KMS-11 (cell line): ENCODE measurements around the gene NOS1AP.

Experiments used
- H2AFZ ChIP-seq: fragments of 200-600 bp; sonication (generic); 2 replicates; pipeline ENCODE4 v1.6.1; 2016; ENCODE audit warnings: antibody characterized with exemption, mixed run types, low read depth
- H3K27ac ChIP-seq: fragments of 200-600 bp; sonication (generic); 2 replicates; pipeline ENCODE4 v1.6.1; 2016; ENCODE audit warnings: mild to moderate bottlenecking, mixed run types
- H3K27me3 ChIP-seq: fragments of 200-600 bp; sonication (generic); 2 replicates; pipeline ENCODE4 v1.6.1; 2017; ENCODE audit warnings: mild to moderate bottlenecking, low read depth, mixed run types, moderate library complexity; ENCODE audit not compliant: insufficient read depth
- H3K36me3 ChIP-seq: fragments of 200-600 bp; sonication (generic); 2 replicates; pipeline ENCODE4 v1.6.1; 2017; ENCODE audit warnings: mild to moderate bottlenecking, mixed run types; ENCODE audit not compliant: insufficient read depth
- H3K4me1 ChIP-seq: fragments of 200-600 bp; sonication (generic); 2 replicates; pipeline ENCODE4 v1.6.1; 2016; ENCODE audit warnings: mild to moderate bottlenecking, low read depth, mixed run types; ENCODE audit not compliant: poor library complexity, severe bottlenecking
- H3K4me2 ChIP-seq: fragments of 200-600 bp; sonication (generic); 2 replicates; pipeline ENCODE4 v1.7.0; 2016; ENCODE audit warnings: mild to moderate bottlenecking, mixed run types
- H3K4me3 ChIP-seq: fragments of 200-600 bp; sonication (generic); IDR thresholded peaks from 2 replicates; pipeline ENCODE4 v1.6.1; 2017; ENCODE audit warnings: low read depth, low read length, mixed read lengths; ENCODE audit not compliant: insufficient read depth
- H3K79me2 ChIP-seq: fragments of 200-600 bp; sonication (generic); 2 replicates; pipeline ENCODE4 v1.6.1; 2016; ENCODE audit warnings: low read depth, mixed run types; ENCODE audit not compliant: insufficient read depth
- H3K9ac ChIP-seq: fragments of 200-600 bp; sonication (generic); 2 replicates; pipeline ENCODE4 v1.6.1; 2016; ENCODE audit warnings: mild to moderate bottlenecking, mixed run types
- H4K20me1 ChIP-seq: fragments of 200-600 bp; sonication (generic); 2 replicates; pipeline ENCODE4 v1.6.1; 2016; ENCODE audit warnings: mild to moderate bottlenecking, mixed run types; ENCODE audit not compliant: insufficient read depth
- TF ChIP-seq, protein P1 (sequence below): fragments of 200-600 bp; sonication (generic); conservative IDR thresholded peaks from 2 replicates; pipeline ENCODE4 v1.6.1; 2017; ENCODE audit warnings: low read depth, mild to moderate bottlenecking, antibody characterized with exemption, low read length, moderate library complexity, mixed read lengths

Gene NOS1AP

DNA sequence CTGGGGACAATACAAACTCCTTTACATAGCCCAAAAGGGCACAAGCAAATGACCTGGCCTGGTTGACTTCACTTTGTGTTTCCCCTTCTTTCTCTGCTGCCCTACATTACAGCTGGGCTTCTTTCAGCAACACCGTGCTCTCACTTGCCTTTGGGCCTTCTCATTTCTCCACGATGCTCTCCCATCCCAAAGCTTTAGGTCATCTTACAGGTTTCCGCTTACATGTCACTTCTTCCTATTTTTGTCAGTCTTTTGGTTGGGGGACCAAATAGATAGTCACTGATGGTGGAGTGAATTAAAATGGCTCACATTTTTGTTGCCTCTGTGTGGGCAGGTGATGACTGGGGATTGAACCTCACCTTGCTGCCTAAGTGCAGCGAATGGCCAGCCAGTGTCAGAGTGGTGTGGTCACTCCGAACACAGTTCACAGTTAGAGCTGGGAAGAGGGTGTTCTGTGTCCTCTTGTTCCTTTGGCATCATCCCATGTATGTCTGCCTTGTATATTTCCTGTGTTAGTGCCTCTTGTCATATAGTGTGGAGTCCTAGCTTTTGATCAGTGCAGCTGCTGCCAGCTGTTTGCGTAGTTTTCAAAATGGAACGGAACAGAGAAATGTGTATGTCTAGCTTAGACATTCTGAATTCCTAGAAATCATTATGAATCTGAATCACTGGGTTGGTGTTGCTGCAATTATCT lies 134.8 kb downstream of the NOS1AP start:
- Histone ChIP-seq H2AFZ (no peak overlapping the region), H3K4me1 (no peaks in the 10 kb centered on the region), H3K27ac (no peak overlapping the region), H3K9ac (no peak overlapping the region), H3K4me2 (no peak overlapping the region), H3K27me3 (no peaks in the 10 kb centered on the region), H4K20me1 (no peaks in the 10 kb centered on the region), H3K36me3 (no peaks in the 10 kb centered on the region), H3K79me2 (no peaks in the 10 kb centered on the region), H3K4me3 (no peak overlapping the region)
- TF ChIP-seq, protein P1, sequence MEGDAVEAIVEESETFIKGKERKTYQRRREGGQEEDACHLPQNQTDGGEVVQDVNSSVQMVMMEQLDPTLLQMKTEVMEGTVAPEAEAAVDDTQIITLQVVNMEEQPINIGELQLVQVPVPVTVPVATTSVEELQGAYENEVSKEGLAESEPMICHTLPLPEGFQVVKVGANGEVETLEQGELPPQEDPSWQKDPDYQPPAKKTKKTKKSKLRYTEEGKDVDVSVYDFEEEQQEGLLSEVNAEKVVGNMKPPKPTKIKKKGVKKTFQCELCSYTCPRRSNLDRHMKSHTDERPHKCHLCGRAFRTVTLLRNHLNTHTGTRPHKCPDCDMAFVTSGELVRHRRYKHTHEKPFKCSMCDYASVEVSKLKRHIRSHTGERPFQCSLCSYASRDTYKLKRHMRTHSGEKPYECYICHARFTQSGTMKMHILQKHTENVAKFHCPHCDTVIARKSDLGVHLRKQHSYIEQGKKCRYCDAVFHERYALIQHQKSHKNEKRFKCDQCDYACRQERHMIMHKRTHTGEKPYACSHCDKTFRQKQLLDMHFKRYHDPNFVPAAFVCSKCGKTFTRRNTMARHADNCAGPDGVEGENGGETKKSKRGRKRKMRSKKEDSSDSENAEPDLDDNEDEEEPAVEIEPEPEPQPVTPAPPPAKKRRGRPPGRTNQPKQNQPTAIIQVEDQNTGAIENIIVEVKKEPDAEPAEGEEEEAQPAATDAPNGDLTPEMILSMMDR, result no peak

GRCh38 chr1:162204823-162205155 lies 135.3 kb downstream of the NOS1AP start:
- no peak overlapping the region for H3K9ac ChIP-seq
- no peaks in the 10 kb centered on the region for H3K27me3 ChIP-seq
- no peak overlapping the region for H3K27ac ChIP-seq
- no peaks in the 10 kb centered on the region for H3K36me3 ChIP-seq
- H3K79me2 ChIP-seq, result no peaks in the 10 kb centered on the region
- TF ChIP-seq, protein P1, result no peak
- H3K4me3 ChIP-seq, result no peak overlapping the region
- no peaks in the 10 kb centered on the region for H3K4me1 ChIP-seq
- H4K20me1 ChIP-seq, result no peaks in the 10 kb centered on the region
- H3K4me2 ChIP-seq, result no peak overlapping the region
- H2AFZ ChIP-seq, result no peak overlapping the region

DNA sequence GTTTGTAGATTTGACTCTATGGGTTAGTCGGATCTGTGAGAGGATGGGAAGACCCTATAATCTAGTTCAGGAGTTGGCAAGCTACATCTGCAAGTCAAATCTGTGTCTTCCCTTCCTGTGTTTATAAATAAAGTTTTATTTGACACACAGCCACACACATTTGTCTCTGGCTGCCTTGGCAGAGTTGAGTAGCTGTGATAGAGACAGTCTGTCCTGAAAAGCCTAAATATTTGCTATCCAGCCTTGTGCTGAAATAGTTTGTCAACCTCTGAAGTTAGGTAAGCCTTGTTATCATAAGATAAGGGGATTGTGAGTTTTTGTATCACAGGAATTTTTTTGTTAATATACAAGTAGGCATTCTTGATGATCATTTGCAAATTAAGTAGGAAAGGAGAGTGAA lies 136.8 kb downstream of the NOS1AP start:
- H3K4me2 ChIP-seq, result no peak overlapping the region
- no peaks in the 10 kb centered on the region for H3K79me2 ChIP-seq
- H3K27ac ChIP-seq, result no peak overlapping the region
- H3K36me3 ChIP-seq, result no peaks in the 10 kb centered on the region
- no peak overlapping the region for H3K4me3 ChIP-seq
- no peak overlapping the region for H2AFZ ChIP-seq
- TF ChIP-seq, protein P1, result no peak
- no peaks in the 10 kb centered on the region for H3K4me1 ChIP-seq
- H3K27me3 ChIP-seq, result no peaks in the 10 kb centered on the region
- no peak overlapping the region for H3K9ac ChIP-seq
- no peaks in the 10 kb centered on the region for H4K20me1 ChIP-seq

GRCh38 chr1:162206749-162207635 lies 137.5 kb downstream of the NOS1AP start:
- H3K27ac ChIP-seq, result no peak overlapping the region

More at GRCh38 chr1:162206749-162207635, 137.5 kb downstream of the NOS1AP start:
- Histone ChIP-seq H3K4me3 (no peak overlapping the region), H3K27me3 (no peaks in the 10 kb centered on the region), H2AFZ (no peak overlapping the region), H3K36me3 (no peaks in the 10 kb centered on the region), H3K9ac (no peak overlapping the region), H3K4me1 (no peaks in the 10 kb centered on the region), H3K79me2 (no peaks in the 10 kb centered on the region), H4K20me1 (no peaks in the 10 kb centered on the region), H3K4me2 (no peak overlapping the region)
- TF ChIP-seq, protein P1, result no peak
